ENCODE data around the gene MAMLD1.

- TF ChIP-seq POLR2A (IDR thresholded peaks at IDR 0.05) (no peak), CTCF (IDR thresholded peaks at IDR 0.05) (no peak)
Observed at GRCh38 chrX:150548251-150548650, 185.1 kb downstream of the MAMLD1 start.

Measured in esophagus squamous epithelium (tissue), 4 donors.